Measurements from ENCODE around the gene ZNF883. TPM values are rescaled to one million over a fixed set of nuclear protein-coding genes. Genes with fewer than 3 reads are reported as not detected.

The ZNF883 gene
- total RNA-seq, 1 donor from 2014 or later: 2.7 TPM

- DNase-seq: no peak
Observed at GRCh38 chr9:112917987-112918362, 94.0 kb downstream of the ZNF883 start.

GRCh38 chr9:112917047-112917986 lies 94.7 kb downstream of the ZNF883 start:
- no peak for DNase-seq

- no peak for DNase-seq
Observed at GRCh38 chr9:112914524-112914923, 97.5 kb downstream of the ZNF883 start.

- DNase-seq: no peak
Observed at GRCh38 chr9:112913326-112913725, 98.7 kb downstream of the ZNF883 start.

GRCh38 chr9:112912636-112913035 lies 99.4 kb downstream of the ZNF883 start:
- DNase-seq: no peak

- no peak for DNase-seq
Observed at GRCh38 chr9:112911736-112912135, 100.3 kb downstream of the ZNF883 start.

Other genes with a start within 250 kb of the ZNF883 start
- gene SLC46A2, start 121.3 kb downstream of the ZNF883 start, total RNA-seq: 1.2 TPM
- 5.5 TPM for gene ZFP37, start 44.5 kb upstream of the ZNF883 start, total RNA-seq
- 17.0 TPM for gene SLC31A2, start 138.8 kb upstream of the ZNF883 start, total RNA-seq
- 24.3 TPM for gene FKBP15, start 209.1 kb upstream of the ZNF883 start, total RNA-seq
- gene SLC31A1, start 209.4 kb upstream of the ZNF883 start, total RNA-seq: 24.6 TPM

All from skin of body (tissue), 2 donors.